ENCODE measurements around the gene GNPAT.

The GNPAT gene

GRCh38 chr1:231206856-231207255 lies 34.2 kb upstream of the GNPAT start:
- H3K4me2 ChIP-seq (ENCODE audit: low read length), result no peak overlapping the region
- H3K36me3 ChIP-seq (replicated peaks; ENCODE audit: low read depth, low read length), result no peaks in the 10 kb centered on the region
- no peak for TF ChIP-seq CTCF (IDR thresholded peaks at IDR 0.05; ENCODE audit: low read depth, low read length)
- H3K27ac ChIP-seq (ENCODE audit: low read length), result no peak overlapping the region
- no peaks in the 10 kb centered on the region for H3K9me3 ChIP-seq (ENCODE audit: insufficient read depth, low read length)
- H3K4me3 ChIP-seq (ENCODE audit: low read length), result no peak overlapping the region
- no peak overlapping the region for H2AFZ ChIP-seq (ENCODE audit: low read depth, low read length)
- no peak overlapping the region for H3K9ac ChIP-seq (ENCODE audit: low read length)
- no peaks in the 10 kb centered on the region for H3K79me2 ChIP-seq (ENCODE audit: low read length)
- H4K20me1 ChIP-seq (ENCODE audit: insufficient read depth, low read length), result no peaks in the 10 kb centered on the region
- H3K27me3 ChIP-seq (ENCODE audit: low read depth, low read length), result peaks cover 29% of the 10 kb centered on the region
- H3K4me1 ChIP-seq (ENCODE audit: low read length), result peaks cover 6% of the 10 kb centered on the region; the same call in 1 of the 2 replicates

- Histone ChIP-seq H3K36me3 (replicated peaks; ENCODE audit: low read depth, low read length) (no peaks in the 10 kb centered on the region), H4K20me1 (ENCODE audit: insufficient read depth, low read length) (no peaks in the 10 kb centered on the region), H3K9me3 (ENCODE audit: insufficient read depth, low read length) (no peaks in the 10 kb centered on the region), H3K27ac (ENCODE audit: low read length) (no peak overlapping the region), H2AFZ (ENCODE audit: low read depth, low read length) (no peak overlapping the region), H3K4me1 (ENCODE audit: low read length) (peaks cover 7% of the 10 kb centered on the region; the same call in 1 of the 2 replicates), H3K9ac (ENCODE audit: low read length) (no peak overlapping the region), H3K27me3 (ENCODE audit: low read depth, low read length) (peaks cover 24% of the 10 kb centered on the region), H3K4me2 (ENCODE audit: low read length) (no peak overlapping the region), H3K79me2 (ENCODE audit: low read length) (no peaks in the 10 kb centered on the region), H3K4me3 (ENCODE audit: low read length) (no peak overlapping the region)
- TF ChIP-seq EZH2phosphoT487 (IDR thresholded peaks at IDR 0.05; ENCODE audit: low read depth) (no peak), CTCF (IDR thresholded peaks at IDR 0.05; ENCODE audit: low read depth, low read length) (no peak)
Observed at GRCh38 chr1:231207437-231207836, 33.6 kb upstream of the GNPAT start.

DNA sequence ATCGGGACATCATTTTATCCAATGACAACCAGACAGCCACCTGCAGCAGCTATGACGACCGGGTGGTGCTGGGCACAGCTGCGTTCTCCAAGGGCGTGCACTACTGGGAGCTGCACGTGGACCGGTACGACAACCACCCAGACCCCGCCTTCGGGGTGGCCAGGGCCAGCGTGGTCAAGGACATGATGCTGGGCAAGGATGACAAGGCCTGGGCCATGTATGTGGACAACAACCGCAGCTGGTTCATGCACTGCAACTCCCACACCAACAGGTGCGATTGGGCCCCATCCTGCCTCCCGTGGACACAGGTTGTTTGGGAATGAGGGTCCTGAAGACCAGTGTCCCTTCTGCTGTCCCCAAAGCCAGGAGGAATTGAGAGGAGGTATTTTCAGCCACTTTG lies 32.0 kb upstream of the GNPAT start:
- no peaks in the 10 kb centered on the region for H4K20me1 ChIP-seq (ENCODE audit: insufficient read depth, low read length)
- H3K4me2 ChIP-seq (ENCODE audit: low read length), result no peak overlapping the region
- H3K4me1 ChIP-seq (ENCODE audit: low read length), result peaks cover 7% of the 10 kb centered on the region; the same call in 1 of the 2 replicates
- no peak overlapping the region for H3K9ac ChIP-seq (ENCODE audit: low read length)
- TF ChIP-seq CTCF (IDR thresholded peaks at IDR 0.05; ENCODE audit: low read depth, low read length) (no peak), EZH2phosphoT487 (IDR thresholded peaks at IDR 0.05; ENCODE audit: low read depth) (no peak)
- peaks cover 12% of the 10 kb centered on the region for H3K27me3 ChIP-seq (ENCODE audit: low read depth, low read length)
- no peaks in the 10 kb centered on the region for H3K36me3 ChIP-seq (replicated peaks; ENCODE audit: low read depth, low read length)
- H3K79me2 ChIP-seq (ENCODE audit: low read length), result no peaks in the 10 kb centered on the region
- H3K27ac ChIP-seq (ENCODE audit: low read length), result no peak overlapping the region
- no peaks in the 10 kb centered on the region for H3K9me3 ChIP-seq (ENCODE audit: insufficient read depth, low read length)
- no peak overlapping the region for H2AFZ ChIP-seq (ENCODE audit: low read depth, low read length)
- H3K4me3 ChIP-seq (ENCODE audit: low read length), result no peak overlapping the region

- H3K79me2 ChIP-seq (ENCODE audit: low read length), result no peaks in the 10 kb centered on the region
- TF ChIP-seq CTCF (IDR thresholded peaks at IDR 0.05; ENCODE audit: low read depth, low read length), result no peak
- no peak for TF ChIP-seq EZH2phosphoT487 (IDR thresholded peaks at IDR 0.05; ENCODE audit: low read depth)
- no peaks in the 10 kb centered on the region for H3K36me3 ChIP-seq (replicated peaks; ENCODE audit: low read depth, low read length)
- peaks cover 7% of the 10 kb centered on the region for H3K27me3 ChIP-seq (ENCODE audit: low read depth, low read length)
- no peak overlapping the region for H3K4me3 ChIP-seq (ENCODE audit: low read length)
- no peaks in the 10 kb centered on the region for H3K9me3 ChIP-seq (ENCODE audit: insufficient read depth, low read length)
- peaks cover 7% of the 10 kb centered on the region; the same call in 1 of the 2 replicates for H3K4me1 ChIP-seq (ENCODE audit: low read length)
- no peak overlapping the region for H3K27ac ChIP-seq (ENCODE audit: low read length)
- H3K9ac ChIP-seq (ENCODE audit: low read length), result no peak overlapping the region
- H4K20me1 ChIP-seq (ENCODE audit: insufficient read depth, low read length), result no peaks in the 10 kb centered on the region
- H2AFZ ChIP-seq (ENCODE audit: low read depth, low read length), result no peak overlapping the region
- H3K4me2 ChIP-seq (ENCODE audit: low read length), result no peak overlapping the region
Observed at GRCh38 chr1:231209531-231209930, 31.5 kb upstream of the GNPAT start.

All from OCI-LY3 (cell line).